Heart right ventricle (tissue), 16 donors: ENCODE measurements around the gene MRPL53. TPM values are rescaled to one million over a fixed set of nuclear protein-coding genes. Genes with fewer than 3 reads are reported as not detected.
"Not testable (repeated sequence)": the region's sequence is repeated elsewhere in the genome, so short reads cannot be mapped to it uniquely, and the experiment has no call there.

Source experiments
- ATAC-seq, 8 donors: fragments of 200-7000 bp; cut with Tn5 transposase; one replicate each; pipeline ENCODE4 v1.9.1; 2020; ENCODE audit warnings: mild to moderate bottlenecking in 8 of 8, moderate library complexity in 8 of 8, moderate number of reproducible peaks in 1 of 8
- DNase-seq, 2 donors: peaks; one replicate each; pipeline ENCODE4 v3.0.0-alpha.2; 2020
- H3K27ac ChIP-seq, 10 donors: fragments of 200-600 bp; sonication (generic) in 2 of 10; one replicate each; pipeline versions ENCODE4 v1.5.0 to v1.8.0; 2020 to 2022; ENCODE audit warnings: mild to moderate bottlenecking in 3 of 10
- H3K27me3 ChIP-seq, 7 donors: fragments of 200-600 bp; one replicate each; pipeline ENCODE4 v1.8.0; 2021 to 2022; ENCODE audit warnings: mild to moderate bottlenecking in 2 of 7
- H3K36me3 ChIP-seq, 9 donors: fragments of 200-600 bp; sonication (generic) in 1 of 9; one replicate each; pipeline versions ENCODE4 v1.5.0 to v1.8.0; 2020 to 2022; ENCODE audit warnings: mild to moderate bottlenecking in 2 of 9
- H3K4me1 ChIP-seq, 9 donors: fragments of 200-600 bp; sonication (generic) in 1 of 9; one replicate each; pipeline versions ENCODE4 v1.5.0 to v1.8.0; 2020 to 2022; ENCODE audit warnings: mild to moderate bottlenecking in 4 of 9
- H3K4me3 ChIP-seq, 10 donors: fragments of 200-600 bp; sonication (generic) in 2 of 10; one replicate each; pipeline versions ENCODE4 v1.5.0 to v1.8.0; 2020 to 2022; ENCODE audit warnings: mild to moderate bottlenecking in 7 of 10, moderate library complexity in 2 of 10
- H3K9me3 ChIP-seq, 11 donors: fragments of 200-600 bp in 10 of 11; sonication (generic) in 2 of 11; one replicate each; pipeline versions ENCODE4 v1.5.0 to v1.8.0; 2013 to 2022; ENCODE audit warnings: mild to moderate bottlenecking in 2 of 11, control low read depth in 1 of 11, moderate library complexity in 1 of 11
- CTCF ChIP-seq, 9 donors: fragments of 200-600 bp; sonication (generic) in 2 of 9; IDR thresholded peaks; one replicate each; pipeline versions ENCODE4 v1.5.0 to v1.8.0; 2021 to 2022; ENCODE audit warnings: antibody characterized with exemption in 9 of 9, mild to moderate bottlenecking in 5 of 9, moderate library complexity in 1 of 9
- WGBS, 2 donors: extraction: QIAGEN DNeasy Blood & Tissue Kit; methylation state at CpG; one replicate each; pipeline ENCODE4 v1.1.7; 2013; ENCODE audit warnings: inconsistent platforms in 1 of 2; 5-methylcytosine and 5-hydroxymethylcytosine counted together
- intact Hi-C, 10 donors: fragments of 100-400 bp; cut with DNase I; formaldehyde crosslinking; loops; one replicate each; pipeline versions ENCODE4 v1.11.1 to v1.14.2; 2022
- polyA plus RNA-seq, 2 donors: library from polyadenylated mRNA; stranded (reverse); fragments of 200-250 nt; gene quantifications; one replicate each; pipeline ENCODE4 v1.2.3, GENCODE V29; 2013
- total RNA-seq, 10 donors: library from RNA; stranded (reverse); fragmentation: NEBNext Ultra II Directional in 3 of 10; extraction: Animal tissue kit (Norgen Biotek cat#: 25700) in 3 of 10; gene quantifications; one replicate each; pipeline versions ENCODE4 v1.2.1 to v1.2.4, GENCODE V29; 2021 to 2023
- donor health status: Arrhythmogenic right ventricular cardiomyopathy.
- donor health status: ischemic (EF 13 %, LVEDD 7.1; RV severe dilation, severe dysfunction).
- donor health status: healthy with polysubstance abuse.
- donor health status: DM: no; HTN: yes; CAD: no.
- donor health status: DM: no; HTN: no; CAD: no.
- donor health status: ischemic (EF 25% LVEDD 6.9; RV normal size, moderate dysfunction).
- donor health status: ischemic (EF 25% LVEDD 5.7; RV mildly dilated, moderate dysfunction).
- donor health status: healthy.
- donor health status: DM: yes; HTN: yes; CAD: no.
- donor health status: Ischemic cardiomyopathy.
- donor health status: ischemic (EF 35%, LVEDD 5.7; RV mildly dilated, moderate dysfunction).
- donor health status: nonischemic (EF 11% LVEDD 7.7; RV severe dilation, severe dysfunction).
- donor health status: DM: yes; HTN: yes; CAD: no.
- donor health status: PGD.
- donor health status: ischemic (EF 29% LVEDD 5.4; RV normal size, mild dysfunction).
- donor health status: nonischemic (EF 23%, LVEDD 6.1; RV moderate dilation, normal function).

MRPL53 gene
- total and polyA plus RNA-seq, 12 donors = 92.3 to 188 (median 148) TPM

GRCh38 chr2:74464406-74464805 is 8.1 kb downstream of the MRPL53 start:
- Histone ChIP-seq H3K27me3 (no peaks in the 10 kb centered on the region), H3K36me3 (peaks cover 0 to 29% (median 6%) of the 10 kb centered on the region in 9 donors), H3K4me3 (peak overlapping the region; percentile 74 to 98 (median 92)), H3K9me3 (no peaks in the 10 kb centered on the region), H3K4me1 (peaks cover 0 to 27% (median 19%) of the 10 kb centered on the region in 9 donors), H3K27ac (peak overlapping the region in 9 of 10 donors; percentile 82 to 92 (median 89))
- 6 to 7% methylated on average over 13 of the region's 13 CpGs for WGBS, 2 donors
- intact Hi-C loops = no loop called here
- peak in 4 of 8 donors; percentile 1 to 18 (median 8) for ATAC-seq
- DNase-seq = no peak
- TF ChIP-seq CTCF (IDR thresholded peaks at IDR 0.05) = no peak

GRCh38 chr2:74462786-74463105 is 9.7 kb downstream of the MRPL53 start:
- intact Hi-C loops = no loop called here
- H3K4me3 ChIP-seq = no peak overlapping the region

GRCh38 chr2:74462054-74462785 is 10.3 kb downstream of the MRPL53 start:
- WGBS, 2 donors = 88 to 93% methylated on average over 20 of the region's 20 CpGs
- no peaks in the 10 kb centered on the region for H3K9me3 ChIP-seq
- H3K4me3 ChIP-seq = no peak overlapping the region
- H3K36me3 ChIP-seq = peaks cover 0 to 29% (median 6%) of the 10 kb centered on the region in 9 donors
- H3K27ac ChIP-seq = no peak overlapping the region
- intact Hi-C loops = no loop called here
- DNase-seq (no peak), ATAC-seq (no peak)
- no peak for TF ChIP-seq CTCF (IDR thresholded peaks at IDR 0.05)
- H3K27me3 ChIP-seq = no peaks in the 10 kb centered on the region
- peaks cover 4 to 37% (median 30%) of the 10 kb centered on the region in 9 donors for H3K4me1 ChIP-seq

More at GRCh38 chr2:74462786-74463105, 9.7 kb downstream of the MRPL53 start:
- H3K27ac ChIP-seq = no peak overlapping the region
- ATAC-seq (no peak), DNase-seq (no peak)
- no peak for TF ChIP-seq CTCF (IDR thresholded peaks at IDR 0.05)
- H3K4me1 ChIP-seq = peaks cover 2 to 34% (median 28%) of the 10 kb centered on the region in 9 donors
- H3K27me3 ChIP-seq = no peaks in the 10 kb centered on the region
- H3K9me3 ChIP-seq = no peaks in the 10 kb centered on the region
- H3K36me3 ChIP-seq = peaks cover 0 to 29% (median 6%) of the 10 kb centered on the region in 9 donors
- WGBS, 2 donors = 87 to 88% methylated on average over 4 of the region's 4 CpGs

- peaks cover 0 to 29% (median 6%) of the 10 kb centered on the region in 9 donors for H3K36me3 ChIP-seq
- ATAC-seq = no peak
- intact Hi-C loops = no loop called here
- no peak overlapping the region for H3K4me3 ChIP-seq
- H3K4me1 ChIP-seq = peaks cover 8 to 45% (median 38%) of the 10 kb centered on the region in 9 donors
- WGBS, 2 donors = 92 to 93% methylated on average over 27 of the region's 27 CpGs
- peak in 1 of 9 donors; percentile 10 for TF ChIP-seq CTCF (IDR thresholded peaks at IDR 0.05)
- H3K9me3 ChIP-seq = no peaks in the 10 kb centered on the region
- no peaks in the 10 kb centered on the region for H3K27me3 ChIP-seq
- H3K27ac ChIP-seq = no peak overlapping the region
- DNase-seq = no peak
These were observed 11.1 kb downstream of the MRPL53 start for GRCh38 chr2:74461187-74462053.

GRCh38 chr2:74460187-74460586 is 12.3 kb downstream of the MRPL53 start:
- intact Hi-C loops = not testable (repeated sequence)

GRCh38 chr2:74459503-74460118 is 12.9 kb downstream of the MRPL53 start:
- Histone ChIP-seq H3K36me3 (peaks cover 0 to 35% (median 6%) of the 10 kb centered on the region in 9 donors), H3K27ac (peak overlapping the region in 1 of 10 donors; percentile 95), H3K4me1 (peaks cover 14 to 50% (median 43%) of the 10 kb centered on the region in 9 donors), H3K4me3 (peak overlapping the region in 4 of 10 donors; percentile 65 to 90 (median 82))
- ATAC-seq, H3K27me3 ChIP-seq, H3K9me3 ChIP-seq, intact Hi-C loops, DNase-seq: not testable (repeated sequence)
- WGBS, 2 donors = 80 to 82% methylated on average over 13 of the region's 13 CpGs

More at GRCh38 chr2:74460187-74460586, 12.3 kb downstream of the MRPL53 start:
- Histone ChIP-seq H3K36me3 (peaks cover 0 to 35% (median 6%) of the 10 kb centered on the region in 9 donors), H3K4me1 (peaks cover 13 to 51% (median 44%) of the 10 kb centered on the region in 9 donors)
- not testable (repeated sequence) for H3K27me3 ChIP-seq, H3K27ac ChIP-seq, H3K4me3 ChIP-seq, ATAC-seq, H3K9me3 ChIP-seq, DNase-seq
- WGBS, 2 donors = 85 to 88% methylated on average over 9 to 10 of the region's 10 CpGs
